Caco-2 (cell line): ENCODE data around the gene MOSPD3. TPM values are rescaled to one million over a fixed set of nuclear protein-coding genes. Genes with fewer than 3 reads are reported as not detected.

Experiments
- BruUV-seq: library from RNA; stranded (reverse); fragments of 400-500 nt; replicated peaks from 2 replicates; lab custom pipeline; 2021; lab: Mats Ljungman, UMichigan
- CTCF ChIA-PET: fragments of 300-600 bp; sonication (Branson Sonifier 250); formaldehyde crosslinking; loops from one replicate; lab custom pipeline; 2022; ENCODE audit warnings: antibody characterized with exemption; lab: Charles Lee
- POLR2A ChIA-PET: fragments of 300-600 bp; sonication (Branson Sonifier 250); formaldehyde crosslinking; loops from one replicate; lab custom pipeline; 2022; ENCODE audit warnings: antibody characterized with exemption; lab: Charles Lee
- DNase-seq, 2 experiments: peaks; one replicate each; pipeline versions ENCODE4 v3.0.0 to v3.0.0-alpha.2; 2020 to 2022
- H3K27me3 ChIP-seq: replicated peaks from 2 replicates; pipeline ENCODE4 v1.6.0; 2011; ENCODE audit warnings: low read length; ENCODE audit not compliant: control insufficient read depth, insufficient read depth
- H3K36me3 ChIP-seq: 2 replicates; pipeline ENCODE4 v1.5.1; 2011; ENCODE audit warnings: low read length; ENCODE audit not compliant: control insufficient read depth, insufficient read depth
- H3K4me1 ChIP-seq: fragments of 250-450 bp; sonication (Bioruptor Pico); 2 replicates; pipeline ENCODE4 v1.5.1; 2020; ENCODE audit warnings: mild to moderate bottlenecking
- H3K4me3 ChIP-seq: 2 replicates; pipeline ENCODE4 v1.5.1; 2011; ENCODE audit warnings: low read depth, mild to moderate bottlenecking, control low read depth, low read length
- H3K9me3 ChIP-seq: fragments of 250-450 bp; sonication (Bioruptor Pico); 2 replicates; pipeline ENCODE4 v1.5.1; 2020; ENCODE audit warnings: mild to moderate bottlenecking, moderate library complexity
- H3K27ac Mint-ChIP-seq: one replicate; pipeline ENCODE4 v1.8.0; 2022; ENCODE audit warnings: mixed read lengths; ENCODE audit not compliant: unreplicated experiment
- H3K27me3 Mint-ChIP-seq: one replicate; pipeline ENCODE4 v1.8.0; 2022; ENCODE audit warnings: mixed read lengths; ENCODE audit not compliant: insufficient read depth, unreplicated experiment
- H3K36me3 Mint-ChIP-seq: one replicate; pipeline ENCODE4 v1.8.0; 2022; ENCODE audit warnings: mild to moderate bottlenecking, mixed read lengths; ENCODE audit not compliant: insufficient read depth, unreplicated experiment
- H3K4me1 Mint-ChIP-seq: one replicate; pipeline ENCODE4 v1.8.0; 2022; ENCODE audit warnings: low read depth, mixed read lengths; ENCODE audit not compliant: unreplicated experiment
- H3K4me3 Mint-ChIP-seq: one replicate; pipeline ENCODE4 v1.8.0; 2022; ENCODE audit warnings: mild to moderate bottlenecking, moderate library complexity, mixed read lengths; ENCODE audit not compliant: unreplicated experiment
- H3K9me3 Mint-ChIP-seq: one replicate; pipeline ENCODE4 v1.8.0; 2022; ENCODE audit warnings: mixed read lengths; ENCODE audit not compliant: unreplicated experiment
- CTCF ChIP-seq, 2 experiments: fragments of 200-600 bp in 1 of 2; IDR thresholded peaks; 1 replicate in 1 of 2; 2 replicates in 1 of 2; pipeline versions ENCODE4 v1.5.1 to v1.8.0; 2011 to 2022; ENCODE audit warnings: antibody characterized with exemption in 1 of 2, control low read depth in 1 of 2, inconsistent platforms in 1 of 2, low read depth in 1 of 2, low read length in 1 of 2, mild to moderate bottlenecking in 1 of 2, moderate library complexity in 1 of 2; ENCODE audit not compliant: insufficient read depth in 1 of 2, severe bottlenecking in 1 of 2, unreplicated experiment in 1 of 2
- intact Hi-C: fragments of 100-400 bp; cut with micrococcal nuclease; formaldehyde crosslinking; loops from one replicate; pipeline ENCODE4 v1.10.0; 2022; ENCODE audit not compliant: unreplicated experiment
- total RNA-seq: library from RNA; stranded (reverse); gene quantifications from 2 replicates; pipeline ENCODE4 v1.2.3, GENCODE V29; 2022

Gene MOSPD3
- total RNA-seq, 1 experiment from 2014 or later, result 24.7 TPM

GRCh38 chr7:100577507-100577906 lies 34.8 kb upstream of the MOSPD3 start:
- peaks cover 6% of the 10 kb centered on the region for H3K4me1 ChIP-seq
- H3K27me3 ChIP-seq, result no peaks in the 10 kb centered on the region
- Mint-ChIP-seq H3K27me3 (no peaks in the 10 kb centered on the region), H3K27ac (no peak overlapping the region), H3K4me3 (no peak overlapping the region), H3K36me3 (peaks cover 64% of the 10 kb centered on the region), H3K9me3 (no peaks in the 10 kb centered on the region), H3K4me1 (no peaks in the 10 kb centered on the region)
- H3K9me3 ChIP-seq, result no peaks in the 10 kb centered on the region
- POLR2A ChIA-PET, result interaction anchor here (0.6 kb wide), 1 partner anchor 10 kb away, joined by 4 read pairs; no protein-coding TSS in a partner anchor
- DNase-seq, result no peak
- H3K4me3 ChIP-seq, result no peak overlapping the region
- no peak for TF ChIP-seq CTCF (IDR thresholded peaks at IDR 0.05; ENCODE audit: insufficient read depth in 1 of 2, low read depth in 1 of 2, low read length in 1 of 2, severe bottlenecking in 1 of 2, unreplicated experiment in 1 of 2)
- intact Hi-C loops, result no loop called here
- peaks cover 15% of the 10 kb centered on the region for H3K36me3 ChIP-seq
- CTCF ChIA-PET, result no interaction called here
- no TSS peak for BruUV-seq

GRCh38 chr7:100578246-100579183 lies 33.8 kb upstream of the MOSPD3 start:
- no peaks in the 10 kb centered on the region for H3K9me3 ChIP-seq
- no peak for DNase-seq
- H3K4me3 Mint-ChIP-seq, result no peak overlapping the region
- ChIA-PET POLR2A (no interaction called here), CTCF (interaction anchor here (0.6 to 1.3 kb wide), 2 partner anchors 19 to 332 kb away, joined by 3 to 4 read pairs; no protein-coding TSS in a partner anchor)
- no peaks in the 10 kb centered on the region for H3K9me3 Mint-ChIP-seq
- no peak overlapping the region for H3K27ac Mint-ChIP-seq
- peaks cover 19% of the 10 kb centered on the region for H3K36me3 ChIP-seq
- no peaks in the 10 kb centered on the region for H3K4me1 Mint-ChIP-seq
- intact Hi-C loops, result no loop called here
- H3K4me1 ChIP-seq, result peaks cover 7% of the 10 kb centered on the region
- no peaks in the 10 kb centered on the region for H3K27me3 Mint-ChIP-seq
- no peak overlapping the region for H3K4me3 ChIP-seq
- peaks cover 54% of the 10 kb centered on the region for H3K36me3 Mint-ChIP-seq
- no TSS peak for BruUV-seq
- no peaks in the 10 kb centered on the region for H3K27me3 ChIP-seq
- TF ChIP-seq CTCF (IDR thresholded peaks at IDR 0.05; ENCODE audit: insufficient read depth in 1 of 2, low read depth in 1 of 2, low read length in 1 of 2, severe bottlenecking in 1 of 2, unreplicated experiment in 1 of 2), result no peak

GRCh38 chr7:100580466-100581283 lies 31.7 kb upstream of the MOSPD3 start:
- Mint-ChIP-seq H3K36me3 (peaks cover 45% of the 10 kb centered on the region), H3K27ac (no peak overlapping the region), H3K4me3 (no peak overlapping the region), H3K9me3 (no peaks in the 10 kb centered on the region), H3K27me3 (no peaks in the 10 kb centered on the region), H3K4me1 (peaks cover 5% of the 10 kb centered on the region)
- no peak for TF ChIP-seq CTCF (IDR thresholded peaks at IDR 0.05; ENCODE audit: insufficient read depth in 1 of 2, low read depth in 1 of 2, low read length in 1 of 2, severe bottlenecking in 1 of 2, unreplicated experiment in 1 of 2)
- H3K36me3 ChIP-seq, result peaks cover 20% of the 10 kb centered on the region
- CTCF ChIA-PET, result interaction anchor here (1.0 kb wide), 1 partner anchor 32 kb away, joined by 3 read pairs; the partner anchor contains the start of gene MOSPD3
- no TSS peak for BruUV-seq
- H3K4me1 ChIP-seq, result peaks cover 13% of the 10 kb centered on the region
- no peak overlapping the region for H3K4me3 ChIP-seq
- intact Hi-C loops, result no loop called here
- H3K9me3 ChIP-seq, result no peaks in the 10 kb centered on the region
- POLR2A ChIA-PET, result no interaction called here
- DNase-seq, result no peak
- no peaks in the 10 kb centered on the region for H3K27me3 ChIP-seq
